CD1c-positive myeloid dendritic cell (primary cell): ENCODE measurements around the gene LIPA.
"Not testable (repeated sequence)": the region's sequence is repeated elsewhere in the genome, so short reads cannot be mapped to it uniquely, and the experiment has no call there.

Source experiments
- DNase-seq: peaks from one replicate; pipeline ENCODE4 v3.0.0-alpha.2; 2016; ENCODE audit errors: extremely low spot score

LIPA gene

GRCh38 chr10:89270153-89270483 lies 18.5 kb upstream of the LIPA start:
- no peak for DNase-seq

- no peak for DNase-seq
Measured at GRCh38 chr10:89269433-89270152, 18.0 kb upstream of the LIPA start.

GRCh38 chr10:89266721-89267453 lies 15.3 kb upstream of the LIPA start:
- DNase-seq = no peak

GRCh38 chr10:89263531-89263930 lies 12.0 kb upstream of the LIPA start:
- no peak for DNase-seq

GRCh38 chr10:89263091-89263490 lies 11.5 kb upstream of the LIPA start:
- DNase-seq = no peak

- DNase-seq = no peak
Measured at GRCh38 chr10:89262086-89263051, 10.8 kb upstream of the LIPA start.

GRCh38 chr10:89258881-89259280 lies 7.3 kb upstream of the LIPA start:
- DNase-seq = no peak

- no peak for DNase-seq
Measured at GRCh38 chr10:89257581-89257980, 6.0 kb upstream of the LIPA start.

GRCh38 chr10:89256962-89257361 lies 5.4 kb upstream of the LIPA start:
- no peak for DNase-seq

- DNase-seq = peak; percentile 71
Measured at GRCh38 chr10:89256340-89256739, 4.8 kb upstream of the LIPA start.

- no peak for DNase-seq
Measured at GRCh38 chr10:89255793-89256192, 4.2 kb upstream of the LIPA start.

- not testable (repeated sequence) for DNase-seq
Measured at GRCh38 chr10:89255091-89255579, 3.6 kb upstream of the LIPA start.

GRCh38 chr10:89252225-89252585 lies 630 bp upstream of the LIPA start:
- DNase-seq = no peak

GRCh38 chr10:89250865-89251408 lies 638 bp downstream of the LIPA start:
- no peak for DNase-seq

GRCh38 chr10:89248990-89249389 lies 2.6 kb downstream of the LIPA start:
- DNase-seq = peak; percentile 55

GRCh38 chr10:89247623-89248022 lies 4.0 kb downstream of the LIPA start:
- not testable (repeated sequence) for DNase-seq

- peak; percentile 53 for DNase-seq
Measured at GRCh38 chr10:89245802-89246201, 5.8 kb downstream of the LIPA start.

- DNase-seq = peak; percentile 96
Measured at GRCh38 chr10:89242840-89243568, 8.6 kb downstream of the LIPA start.

GRCh38 chr10:89242345-89242684 lies 9.3 kb downstream of the LIPA start:
- DNase-seq = no peak

GRCh38 chr10:89241486-89242344 lies 9.9 kb downstream of the LIPA start:
- DNase-seq = peak; percentile 93
